ENCODE data around the gene PRKN.

The PRKN gene

GRCh38 chr6:162580619-162581018, 146.9 kb downstream of the PRKN start:
- Histone ChIP-seq H3K36me3 (ENCODE audit: control insufficient read depth in 5 of 5, insufficient read depth in 5 of 5, low read length in 5 of 5) (no peaks in the 10 kb centered on the region), H3K9me3 (ENCODE audit: control insufficient read depth in 5 of 5, low read length in 5 of 5) (no peaks in the 10 kb centered on the region), H3K9ac (ENCODE audit: low read length in 5 of 5) (no peak overlapping the region), H3K4me1 (ENCODE audit: control insufficient read depth in 5 of 5, insufficient read depth in 5 of 5, low read length in 5 of 5) (no peaks in the 10 kb centered on the region), H3K27ac (ENCODE audit: low read depth, low read length) (no peak overlapping the region), H3K4me3 (ENCODE audit: low read depth in 1 of 5, low read length in 5 of 5) (no peak overlapping the region), H3K27me3 (ENCODE audit: control insufficient read depth in 5 of 5, insufficient read depth in 4 of 5, low read length in 5 of 5) (no peaks in the 10 kb centered on the region)

- Histone ChIP-seq H3K4me3 (ENCODE audit: low read depth in 1 of 5, low read length in 5 of 5) (no peak overlapping the region), H3K36me3 (ENCODE audit: control insufficient read depth in 5 of 5, insufficient read depth in 5 of 5, low read length in 5 of 5) (no peaks in the 10 kb centered on the region), H3K27ac (ENCODE audit: low read depth, low read length) (no peak overlapping the region), H3K4me1 (ENCODE audit: control insufficient read depth in 5 of 5, insufficient read depth in 5 of 5, low read length in 5 of 5) (no peaks in the 10 kb centered on the region), H3K9ac (ENCODE audit: low read length in 5 of 5) (no peak overlapping the region), H3K9me3 (ENCODE audit: control insufficient read depth in 5 of 5, low read length in 5 of 5) (no peaks in the 10 kb centered on the region), H3K27me3 (ENCODE audit: control insufficient read depth in 5 of 5, insufficient read depth in 4 of 5, low read length in 5 of 5) (no peaks in the 10 kb centered on the region)
These were observed 151.6 kb downstream of the PRKN start for GRCh38 chr6:162576016-162576415.

DNA sequence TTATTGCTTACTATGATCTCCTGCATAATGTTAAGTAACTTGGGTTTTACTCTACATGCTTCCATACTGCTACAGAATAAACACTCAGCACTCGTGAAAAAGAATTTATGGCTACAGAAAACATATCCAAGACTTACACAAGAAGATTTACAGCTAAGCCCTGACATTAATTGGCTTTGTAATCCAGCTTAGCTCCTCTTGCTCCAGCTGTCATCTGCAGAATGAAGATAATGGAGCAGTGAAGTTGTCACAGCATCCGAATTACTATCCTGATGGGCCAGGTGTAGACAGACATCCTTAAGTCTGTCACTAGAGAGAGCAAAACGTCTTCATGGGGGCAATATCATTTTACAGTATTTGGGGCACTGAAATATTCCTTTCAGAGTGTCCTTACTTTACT, 155.3 kb downstream of the PRKN start:
- H3K27ac ChIP-seq (ENCODE audit: low read depth, low read length), result no peak overlapping the region
- no peaks in the 10 kb centered on the region for H3K4me1 ChIP-seq (ENCODE audit: control insufficient read depth in 5 of 5, insufficient read depth in 5 of 5, low read length in 5 of 5)
- H3K4me3 ChIP-seq (ENCODE audit: low read depth in 1 of 5, low read length in 5 of 5), result no peak overlapping the region
- H3K27me3 ChIP-seq (ENCODE audit: control insufficient read depth in 5 of 5, insufficient read depth in 4 of 5, low read length in 5 of 5), result no peaks in the 10 kb centered on the region
- no peak overlapping the region for H3K9ac ChIP-seq (ENCODE audit: low read length in 5 of 5)
- H3K36me3 ChIP-seq (ENCODE audit: control insufficient read depth in 5 of 5, insufficient read depth in 5 of 5, low read length in 5 of 5), result peaks cover 5 to 13% (median 10%) of the 10 kb centered on the region in 5 donors
- H3K9me3 ChIP-seq (ENCODE audit: control insufficient read depth in 5 of 5, low read length in 5 of 5), result peaks cover 0 to 12% (median 7%) of the 10 kb centered on the region in 5 donors

- no peaks in the 10 kb centered on the region for H3K27me3 ChIP-seq (ENCODE audit: control insufficient read depth in 5 of 5, insufficient read depth in 4 of 5, low read length in 5 of 5)
- H3K27ac ChIP-seq (ENCODE audit: low read depth, low read length), result no peak overlapping the region
- peaks cover 5 to 13% (median 10%) of the 10 kb centered on the region in 5 donors for H3K36me3 ChIP-seq (ENCODE audit: control insufficient read depth in 5 of 5, insufficient read depth in 5 of 5, low read length in 5 of 5)
- H3K9ac ChIP-seq (ENCODE audit: low read length in 5 of 5), result no peak overlapping the region
- peaks cover 0 to 27% (median 17%) of the 10 kb centered on the region in 5 donors for H3K9me3 ChIP-seq (ENCODE audit: control insufficient read depth in 5 of 5, low read length in 5 of 5)
- no peak overlapping the region for H3K4me3 ChIP-seq (ENCODE audit: low read depth in 1 of 5, low read length in 5 of 5)
- H3K4me1 ChIP-seq (ENCODE audit: control insufficient read depth in 5 of 5, insufficient read depth in 5 of 5, low read length in 5 of 5), result no peaks in the 10 kb centered on the region
These were observed 159.3 kb downstream of the PRKN start for GRCh38 chr6:162568266-162568665.

GRCh38 chr6:162562041-162562440, 165.5 kb downstream of the PRKN start:
- peaks cover 0 to 15% (median 6%) of the 10 kb centered on the region in 5 donors for H3K9me3 ChIP-seq (ENCODE audit: control insufficient read depth in 5 of 5, low read length in 5 of 5)
- H3K4me3 ChIP-seq (ENCODE audit: low read depth in 1 of 5, low read length in 5 of 5), result no peak overlapping the region
- H3K27me3 ChIP-seq (ENCODE audit: control insufficient read depth in 5 of 5, insufficient read depth in 4 of 5, low read length in 5 of 5), result no peaks in the 10 kb centered on the region
- no peak overlapping the region for H3K27ac ChIP-seq (ENCODE audit: low read depth, low read length)
- H3K9ac ChIP-seq (ENCODE audit: low read length in 5 of 5), result no peak overlapping the region
- H3K4me1 ChIP-seq (ENCODE audit: control insufficient read depth in 5 of 5, insufficient read depth in 5 of 5, low read length in 5 of 5), result no peaks in the 10 kb centered on the region
- no peaks in the 10 kb centered on the region for H3K36me3 ChIP-seq (ENCODE audit: control insufficient read depth in 5 of 5, insufficient read depth in 5 of 5, low read length in 5 of 5)

- H3K27me3 ChIP-seq (ENCODE audit: control insufficient read depth in 5 of 5, insufficient read depth in 4 of 5, low read length in 5 of 5), result no peaks in the 10 kb centered on the region
- H3K4me1 ChIP-seq (ENCODE audit: control insufficient read depth in 5 of 5, insufficient read depth in 5 of 5, low read length in 5 of 5), result no peaks in the 10 kb centered on the region
- no peaks in the 10 kb centered on the region for H3K36me3 ChIP-seq (ENCODE audit: control insufficient read depth in 5 of 5, insufficient read depth in 5 of 5, low read length in 5 of 5)
- no peak overlapping the region for H3K27ac ChIP-seq (ENCODE audit: low read depth, low read length)
- H3K4me3 ChIP-seq (ENCODE audit: low read depth in 1 of 5, low read length in 5 of 5), result no peak overlapping the region
- H3K9ac ChIP-seq (ENCODE audit: low read length in 5 of 5), result no peak overlapping the region
- H3K9me3 ChIP-seq (ENCODE audit: control insufficient read depth in 5 of 5, low read length in 5 of 5), result peaks cover 0 to 11% (median 6%) of the 10 kb centered on the region in 5 donors
These were observed 166.7 kb downstream of the PRKN start for GRCh38 chr6:162560891-162561290.

GRCh38 chr6:162554531-162554930, 173.0 kb downstream of the PRKN start:
- Histone ChIP-seq H3K27me3 (ENCODE audit: control insufficient read depth in 5 of 5, insufficient read depth in 4 of 5, low read length in 5 of 5) (no peaks in the 10 kb centered on the region), H3K27ac (ENCODE audit: low read depth, low read length) (no peak overlapping the region), H3K9me3 (ENCODE audit: control insufficient read depth in 5 of 5, low read length in 5 of 5) (no peaks in the 10 kb centered on the region), H3K36me3 (ENCODE audit: control insufficient read depth in 5 of 5, insufficient read depth in 5 of 5, low read length in 5 of 5) (no peaks in the 10 kb centered on the region), H3K4me1 (ENCODE audit: control insufficient read depth in 5 of 5, insufficient read depth in 5 of 5, low read length in 5 of 5) (no peaks in the 10 kb centered on the region), H3K9ac (ENCODE audit: low read length in 5 of 5) (no peak overlapping the region), H3K4me3 (ENCODE audit: low read depth in 1 of 5, low read length in 5 of 5) (no peak overlapping the region)

- Histone ChIP-seq H3K27me3 (ENCODE audit: control insufficient read depth in 5 of 5, insufficient read depth in 4 of 5, low read length in 5 of 5) (no peaks in the 10 kb centered on the region), H3K36me3 (ENCODE audit: control insufficient read depth in 5 of 5, insufficient read depth in 5 of 5, low read length in 5 of 5) (no peaks in the 10 kb centered on the region), H3K4me1 (ENCODE audit: control insufficient read depth in 5 of 5, insufficient read depth in 5 of 5, low read length in 5 of 5) (no peaks in the 10 kb centered on the region), H3K27ac (ENCODE audit: low read depth, low read length) (no peak overlapping the region), H3K9ac (ENCODE audit: low read length in 5 of 5) (no peak overlapping the region), H3K9me3 (ENCODE audit: control insufficient read depth in 5 of 5, low read length in 5 of 5) (no peaks in the 10 kb centered on the region), H3K4me3 (ENCODE audit: low read depth in 1 of 5, low read length in 5 of 5) (no peak overlapping the region)
These were observed 180.7 kb downstream of the PRKN start for GRCh38 chr6:162546905-162547304.

DNA sequence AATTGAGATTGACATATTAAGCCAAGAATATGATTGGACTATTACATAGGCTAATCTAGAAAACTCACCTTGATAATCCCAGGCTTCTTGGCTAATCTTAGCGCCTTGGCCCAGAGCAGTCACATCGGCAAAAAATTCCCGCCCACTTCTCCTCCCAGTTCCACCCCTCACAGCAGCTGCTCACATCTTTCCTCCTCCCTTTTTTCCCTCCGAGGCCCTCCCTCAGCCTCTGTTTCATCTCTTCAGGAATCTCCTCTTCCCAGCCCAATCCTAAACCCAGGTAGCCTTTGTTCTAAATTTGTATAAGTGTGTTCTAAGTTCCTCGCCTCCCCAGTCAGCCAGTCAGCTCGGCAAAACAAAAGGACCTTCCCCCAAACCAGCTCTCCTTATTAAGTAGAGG, 184.3 kb downstream of the PRKN start:
- Histone ChIP-seq H3K27ac (ENCODE audit: low read depth, low read length) (no peak overlapping the region), H3K27me3 (ENCODE audit: control insufficient read depth in 5 of 5, insufficient read depth in 4 of 5, low read length in 5 of 5) (no peaks in the 10 kb centered on the region), H3K4me3 (ENCODE audit: low read depth in 1 of 5, low read length in 5 of 5) (no peak overlapping the region), H3K36me3 (ENCODE audit: control insufficient read depth in 5 of 5, insufficient read depth in 5 of 5, low read length in 5 of 5) (no peaks in the 10 kb centered on the region), H3K9ac (ENCODE audit: low read length in 5 of 5) (no peak overlapping the region), H3K9me3 (ENCODE audit: control insufficient read depth in 5 of 5, low read length in 5 of 5) (no peaks in the 10 kb centered on the region), H3K4me1 (ENCODE audit: control insufficient read depth in 5 of 5, insufficient read depth in 5 of 5, low read length in 5 of 5) (peaks cover 0 to 7% (median 5%) of the 10 kb centered on the region in 5 donors)

DNA sequence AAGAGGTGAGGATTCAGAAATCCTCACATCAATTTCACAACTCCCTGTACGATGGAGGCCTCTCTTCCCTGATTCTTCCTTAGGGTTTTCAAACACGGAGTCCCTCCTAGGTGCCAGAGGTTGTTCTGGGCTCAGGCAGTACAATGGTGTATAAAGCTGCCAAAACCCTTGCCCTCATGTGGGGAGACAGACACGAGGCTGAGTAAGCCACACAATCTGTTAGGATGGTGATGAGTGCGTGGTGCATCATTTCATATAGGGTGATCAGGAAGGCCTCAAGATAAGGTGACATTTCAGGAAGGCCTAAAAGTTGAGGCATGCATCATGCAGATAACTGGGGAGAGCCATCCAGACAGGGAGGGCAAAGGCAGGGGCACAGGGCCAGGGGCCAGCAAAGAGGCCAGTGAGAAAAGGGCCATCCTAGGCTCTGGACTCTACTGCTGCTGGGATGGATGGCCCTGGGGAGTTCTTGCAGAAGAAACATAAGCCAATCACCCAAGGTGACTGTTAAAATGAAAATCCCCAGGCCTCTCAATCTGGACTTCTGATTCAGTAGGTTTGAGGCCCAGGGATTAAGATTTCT, 186.5 kb downstream of the PRKN start:
- H3K9me3 ChIP-seq (ENCODE audit: control insufficient read depth in 5 of 5, low read length in 5 of 5), result no peaks in the 10 kb centered on the region
- H3K4me3 ChIP-seq (ENCODE audit: low read depth in 1 of 5, low read length in 5 of 5), result no peak overlapping the region
- no peaks in the 10 kb centered on the region for H3K36me3 ChIP-seq (ENCODE audit: control insufficient read depth in 5 of 5, insufficient read depth in 5 of 5, low read length in 5 of 5)
- H3K27me3 ChIP-seq (ENCODE audit: control insufficient read depth in 5 of 5, insufficient read depth in 4 of 5, low read length in 5 of 5), result no peaks in the 10 kb centered on the region
- H3K4me1 ChIP-seq (ENCODE audit: control insufficient read depth in 5 of 5, insufficient read depth in 5 of 5, low read length in 5 of 5), result peaks cover 0 to 8% (median 5%) of the 10 kb centered on the region in 5 donors
- no peak overlapping the region for H3K27ac ChIP-seq (ENCODE audit: low read depth, low read length)
- no peak overlapping the region for H3K9ac ChIP-seq (ENCODE audit: low read length in 5 of 5)
